Fibroblast of the aortic adventitia (primary cell): Measurements from ENCODE around the gene ZEB1. TPM values are rescaled to one million over a fixed set of nuclear protein-coding genes. Genes with fewer than 3 reads are reported as not detected.
"Not testable (repeated sequence)": the region's sequence is repeated elsewhere in the genome, so short reads cannot be mapped to it uniquely, and the experiment has no call there.

Source experiments
- DNase-seq: peaks from one replicate; pipeline ENCODE4 v3.0.0-alpha.2; 2010; ENCODE audit warnings: low read depth
- H3K4me3 ChIP-seq: 2 replicates; pipeline ENCODE4 v1.5.1; 2011; ENCODE audit warnings: low read depth, mild to moderate bottlenecking, control low read depth, low read length, moderate library complexity
- CTCF ChIP-seq: IDR thresholded peaks from 2 replicates; pipeline ENCODE4 v1.5.1; 2011; ENCODE audit warnings: mild to moderate bottlenecking, low read length, control low read depth, inconsistent platforms; ENCODE audit not compliant: insufficient read depth
- small RNA-seq: library from RNA; depleted of rRNA; stranded (forward); fragments of <200 nt; gene quantifications from one replicate; pipeline ENCODE3, GENCODE V24; 2012
- total RNA-seq: library from RNA; depleted of rRNA; stranded (reverse); fragments of >200 nt; gene quantifications from 2 replicates; pipeline ENCODE4 v1.2.3, GENCODE V29; 2012; ENCODE audit warnings: low replicate concordance

Gene ZEB1
- total RNA-seq, 1 donor: 153 TPM

DNA sequence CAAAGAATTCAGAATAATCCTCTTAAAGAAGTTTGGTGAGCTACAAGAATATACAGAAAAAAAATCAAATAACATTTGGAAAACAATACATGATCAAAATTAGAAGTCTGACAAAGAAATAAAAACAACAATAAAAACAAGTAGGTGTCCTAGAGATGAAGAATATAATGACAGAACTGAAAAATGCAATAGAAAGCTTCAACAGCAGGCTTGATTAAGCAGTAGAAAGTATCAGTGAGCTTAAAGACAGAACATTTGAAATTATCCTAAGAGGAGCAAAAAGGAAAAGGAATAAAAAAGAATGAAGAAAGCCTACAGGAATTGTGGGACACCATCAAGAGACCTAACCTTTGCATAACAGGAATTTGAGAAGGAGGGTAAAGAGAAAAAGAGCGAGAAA lies 238.8 kb downstream of the ZEB1 start:
- TF ChIP-seq CTCF: no peak
- H3K4me3 ChIP-seq: no peak overlapping the region
- no peak for DNase-seq

DNA sequence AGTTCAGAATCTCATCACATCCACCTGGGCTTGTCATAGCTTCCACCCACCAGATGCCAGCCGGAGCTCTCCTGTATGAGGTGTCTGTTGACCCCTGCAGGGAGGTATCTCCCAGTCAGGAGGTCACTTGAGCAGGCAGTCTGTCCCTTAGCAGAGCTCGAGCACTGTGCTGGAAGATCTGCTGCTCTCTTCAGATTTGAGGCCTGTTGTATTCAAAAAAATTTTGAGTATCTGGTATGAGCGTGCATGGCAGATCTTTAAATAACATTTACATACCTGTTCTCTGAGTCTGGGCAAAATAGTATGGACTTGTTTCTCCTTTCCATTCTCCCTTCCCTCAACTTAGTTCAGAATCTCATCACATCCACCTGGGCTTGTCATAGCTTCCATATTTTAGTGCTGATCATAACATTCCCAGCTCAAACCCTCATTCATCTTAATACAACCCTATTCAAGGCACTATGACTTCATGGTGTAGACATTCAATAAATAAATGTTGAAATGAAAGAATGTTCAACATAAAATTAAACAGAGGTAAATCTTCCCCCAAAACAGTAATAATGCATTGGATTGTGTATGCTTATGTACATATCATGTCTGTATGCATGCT lies 249.3 kb downstream of the ZEB1 start:
- DNase-seq, H3K4me3 ChIP-seq: not testable (repeated sequence)

- no peak for TF ChIP-seq CTCF
- no peak for DNase-seq
- H3K4me3 ChIP-seq: no peak overlapping the region
These were observed 255.6 kb downstream of the ZEB1 start for GRCh38 chr10:31574577-31574976.

DNA sequence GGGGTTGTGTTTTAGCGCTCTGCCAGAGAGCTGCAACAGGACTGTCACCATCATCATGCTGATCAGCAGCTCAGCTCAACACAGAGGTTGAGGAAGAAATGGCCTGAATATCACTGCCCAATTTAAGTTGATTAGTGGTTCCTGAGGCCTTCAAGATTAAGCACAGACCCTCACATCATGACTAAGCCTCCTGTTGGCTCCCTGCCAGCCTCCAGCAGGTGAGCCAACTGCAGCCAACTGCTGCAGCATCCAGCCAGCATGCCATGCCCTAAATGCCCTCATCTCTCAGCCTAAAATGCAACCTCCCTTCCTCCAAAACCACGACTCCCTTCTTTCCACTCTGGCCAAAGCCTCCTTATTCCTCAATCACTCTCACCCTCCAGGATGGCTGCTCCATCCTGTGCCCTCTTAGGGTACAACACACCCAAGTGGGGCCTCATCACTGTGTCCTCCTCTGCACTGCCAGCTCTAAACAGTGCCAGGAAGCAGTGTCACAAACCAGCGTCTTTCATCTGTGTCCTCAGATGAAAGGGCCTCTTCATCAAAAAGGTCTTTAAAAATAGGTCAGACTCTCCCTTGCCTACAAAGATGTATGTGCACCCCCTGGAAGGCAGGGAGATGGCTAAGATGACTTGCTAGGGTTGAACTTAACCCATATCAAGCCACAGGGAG lies 259.3 kb downstream of the ZEB1 start:
- no peak overlapping the region for H3K4me3 ChIP-seq
- TF ChIP-seq CTCF: no peak
- no peak for DNase-seq

GRCh38 chr10:31578951-31579350 lies 259.9 kb downstream of the ZEB1 start:
- TF ChIP-seq CTCF: no peak
- DNase-seq: no peak
- H3K4me3 ChIP-seq: no peak overlapping the region

Small RNA genes within 50 kb of the gene (small RNA-seq; reads per million reads assigned to genes)
- not detected for gene SPTLC1P1
